ENCODE data around the gene IL36RN. TPM values are rescaled to one million over a fixed set of nuclear protein-coding genes. Genes with fewer than 3 reads are reported as not detected.
A peak's percentile ranks its signal among the peaks of the same experiment; 100 is the strongest.

IL36RN gene
- total RNA-seq (not detected), polyA plus RNA-seq (not detected)

GRCh38 chr2:113058998-113059960, at the start of gene IL36RN:
IL36RN (plus strand) TSS chr2:113059198; CDS start chr2:113059439, 241 bp downstream.
- no peak within 1 kb of the TSS for H3K9ac ChIP-seq (ENCODE audit: low read depth in 1 of 2, low read length in 2 of 2)
- TF ChIP-seq, protein P1, sequence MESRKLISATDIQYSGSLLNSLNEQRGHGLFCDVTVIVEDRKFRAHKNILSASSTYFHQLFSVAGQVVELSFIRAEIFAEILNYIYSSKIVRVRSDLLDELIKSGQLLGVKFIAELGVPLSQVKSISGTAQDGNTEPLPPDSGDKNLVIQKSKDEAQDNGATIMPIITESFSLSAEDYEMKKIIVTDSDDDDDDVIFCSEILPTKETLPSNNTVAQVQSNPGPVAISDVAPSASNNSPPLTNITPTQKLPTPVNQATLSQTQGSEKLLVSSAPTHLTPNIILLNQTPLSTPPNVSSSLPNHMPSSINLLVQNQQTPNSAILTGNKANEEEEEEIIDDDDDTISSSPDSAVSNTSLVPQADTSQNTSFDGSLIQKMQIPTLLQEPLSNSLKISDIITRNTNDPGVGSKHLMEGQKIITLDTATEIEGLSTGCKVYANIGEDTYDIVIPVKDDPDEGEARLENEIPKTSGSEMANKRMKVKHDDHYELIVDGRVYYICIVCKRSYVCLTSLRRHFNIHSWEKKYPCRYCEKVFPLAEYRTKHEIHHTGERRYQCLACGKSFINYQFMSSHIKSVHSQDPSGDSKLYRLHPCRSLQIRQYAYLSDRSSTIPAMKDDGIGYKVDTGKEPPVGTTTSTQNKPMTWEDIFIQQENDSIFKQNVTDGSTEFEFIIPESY (IDR thresholded peaks at IDR 0.05): no peak
- H3K4me1 ChIP-seq (ENCODE audit: control insufficient read depth in 4 of 4, insufficient read depth in 4 of 4, low read length in 3 of 4): no peaks in the 10 kb centered on the region
- peaks cover 0 to 3% (median 0%) of the 10 kb centered on the region in 4 donors for H3K9me3 ChIP-seq (ENCODE audit: control insufficient read depth in 4 of 4, low read length in 3 of 4)
- H3K4me3 ChIP-seq (ENCODE audit: low read depth in 1 of 3, low read length in 3 of 3): no peak within 1 kb of the TSS
- no peaks in the 10 kb centered on the region for H3K27me3 ChIP-seq (ENCODE audit: control insufficient read depth in 4 of 4, insufficient read depth in 4 of 4, low read length in 3 of 4)
- WGBS: 84% methylated on average over 15 of the region's 15 CpGs
- no peak within 1 kb of the TSS for H3K27ac ChIP-seq (ENCODE audit: low read depth in 1 of 2, low read length in 2 of 2)
- no peaks in the 10 kb centered on the region for H3K36me3 ChIP-seq (ENCODE audit: control insufficient read depth in 4 of 4, insufficient read depth in 3 of 4, low read depth in 1 of 4, low read length in 3 of 4)
- peak; percentile 21 for DNase-seq (ENCODE audit: low spot score)

GRCh38 chr2:113009622-113010021, 49.4 kb upstream of the IL36RN start:
- Histone ChIP-seq H3K4me1 (ENCODE audit: control insufficient read depth in 4 of 4, insufficient read depth in 4 of 4, low read length in 3 of 4) (no peaks in the 10 kb centered on the region), H3K36me3 (ENCODE audit: control insufficient read depth in 4 of 4, insufficient read depth in 3 of 4, low read depth in 1 of 4, low read length in 3 of 4) (no peaks in the 10 kb centered on the region), H3K4me3 (ENCODE audit: low read depth in 1 of 3, low read length in 3 of 3) (no peak overlapping the region), H3K9me3 (ENCODE audit: control insufficient read depth in 4 of 4, low read length in 3 of 4) (no peaks in the 10 kb centered on the region), H3K27me3 (ENCODE audit: control insufficient read depth in 4 of 4, insufficient read depth in 4 of 4, low read length in 3 of 4) (no peaks in the 10 kb centered on the region), H3K9ac (ENCODE audit: low read depth in 1 of 2, low read length in 2 of 2) (no peak overlapping the region), H3K27ac (ENCODE audit: low read depth in 1 of 2, low read length in 2 of 2) (no peak overlapping the region)
- WGBS: 79% methylated on average over 1 of the region's 1 CpG
- DNase-seq (ENCODE audit: low spot score): no peak
- TF ChIP-seq, protein P2, sequence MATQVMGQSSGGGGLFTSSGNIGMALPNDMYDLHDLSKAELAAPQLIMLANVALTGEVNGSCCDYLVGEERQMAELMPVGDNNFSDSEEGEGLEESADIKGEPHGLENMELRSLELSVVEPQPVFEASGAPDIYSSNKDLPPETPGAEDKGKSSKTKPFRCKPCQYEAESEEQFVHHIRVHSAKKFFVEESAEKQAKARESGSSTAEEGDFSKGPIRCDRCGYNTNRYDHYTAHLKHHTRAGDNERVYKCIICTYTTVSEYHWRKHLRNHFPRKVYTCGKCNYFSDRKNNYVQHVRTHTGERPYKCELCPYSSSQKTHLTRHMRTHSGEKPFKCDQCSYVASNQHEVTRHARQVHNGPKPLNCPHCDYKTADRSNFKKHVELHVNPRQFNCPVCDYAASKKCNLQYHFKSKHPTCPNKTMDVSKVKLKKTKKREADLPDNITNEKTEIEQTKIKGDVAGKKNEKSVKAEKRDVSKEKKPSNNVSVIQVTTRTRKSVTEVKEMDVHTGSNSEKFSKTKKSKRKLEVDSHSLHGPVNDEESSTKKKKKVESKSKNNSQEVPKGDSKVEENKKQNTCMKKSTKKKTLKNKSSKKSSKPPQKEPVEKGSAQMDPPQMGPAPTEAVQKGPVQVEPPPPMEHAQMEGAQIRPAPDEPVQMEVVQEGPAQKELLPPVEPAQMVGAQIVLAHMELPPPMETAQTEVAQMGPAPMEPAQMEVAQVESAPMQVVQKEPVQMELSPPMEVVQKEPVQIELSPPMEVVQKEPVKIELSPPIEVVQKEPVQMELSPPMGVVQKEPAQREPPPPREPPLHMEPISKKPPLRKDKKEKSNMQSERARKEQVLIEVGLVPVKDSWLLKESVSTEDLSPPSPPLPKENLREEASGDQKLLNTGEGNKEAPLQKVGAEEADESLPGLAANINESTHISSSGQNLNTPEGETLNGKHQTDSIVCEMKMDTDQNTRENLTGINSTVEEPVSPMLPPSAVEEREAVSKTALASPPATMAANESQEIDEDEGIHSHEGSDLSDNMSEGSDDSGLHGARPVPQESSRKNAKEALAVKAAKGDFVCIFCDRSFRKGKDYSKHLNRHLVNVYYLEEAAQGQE (IDR thresholded peaks at IDR 0.05): no peak
- TF ChIP-seq RAD21 (IDR thresholded peaks at IDR 0.05) (no peak), YY1 (IDR thresholded peaks at IDR 0.05) (no peak), MAX (IDR thresholded peaks at IDR 0.05) (no peak), FOXA1 (IDR thresholded peaks at IDR 0.05) (no peak), FOXA2 (IDR thresholded peaks at IDR 0.05) (no peak), CTCF (IDR thresholded peaks at IDR 0.05; ENCODE audit: low read depth, low read length, missing input control) (no peak)

Measured in liver (tissue), 9 donors.